Measurements from ENCODE around the gene PC.

The PC gene

GRCh38 chr11:66862559-66863037, 95.6 kb downstream of the PC start:
- no peak overlapping the region for H3K4me3 ChIP-seq (ENCODE audit: control insufficient read depth, low read depth, low read length)
- no peak for TF ChIP-seq CTCF (conservative IDR thresholded peaks at IDR 0.05; ENCODE audit: control insufficient read depth, insufficient read depth, low read depth, low read length)
- DNase-seq (ENCODE audit: low read depth), result no peak

- TF ChIP-seq CTCF (conservative IDR thresholded peaks at IDR 0.05; ENCODE audit: control insufficient read depth, insufficient read depth, low read depth, low read length), result no peak
- DNase-seq (ENCODE audit: low read depth), result no peak
- H3K4me3 ChIP-seq (ENCODE audit: control insufficient read depth, low read depth, low read length), result no peak overlapping the region
These were observed 96.2 kb downstream of the PC start for GRCh38 chr11:66861774-66862558.

GRCh38 chr11:66861038-66861773, 97.0 kb downstream of the PC start:
- no peak for TF ChIP-seq CTCF (conservative IDR thresholded peaks at IDR 0.05; ENCODE audit: control insufficient read depth, insufficient read depth, low read depth, low read length)
- H3K4me3 ChIP-seq (ENCODE audit: control insufficient read depth, low read depth, low read length), result no peak overlapping the region
- DNase-seq (ENCODE audit: low read depth), result no peak

GRCh38 chr11:66860449-66860831, 97.7 kb downstream of the PC start:
- no peak for DNase-seq (ENCODE audit: low read depth)
- no peak for TF ChIP-seq CTCF (conservative IDR thresholded peaks at IDR 0.05; ENCODE audit: control insufficient read depth, insufficient read depth, low read depth, low read length)
- no peak overlapping the region for H3K4me3 ChIP-seq (ENCODE audit: control insufficient read depth, low read depth, low read length)

GRCh38 chr11:66859686-66860448, 98.3 kb downstream of the PC start:
- DNase-seq (ENCODE audit: low read depth), result no peak
- no peak for TF ChIP-seq CTCF (conservative IDR thresholded peaks at IDR 0.05; ENCODE audit: control insufficient read depth, insufficient read depth, low read depth, low read length)

GRCh38 chr11:66858939-66859685, 99.1 kb downstream of the PC start:
- no peak overlapping the region for H3K4me3 ChIP-seq (ENCODE audit: control insufficient read depth, low read depth, low read length)
- no peak for DNase-seq (ENCODE audit: low read depth)

More at GRCh38 chr11:66859686-66860448, 98.3 kb downstream of the PC start:
- H3K4me3 ChIP-seq (ENCODE audit: control insufficient read depth, low read depth, low read length), result no peak overlapping the region

More at GRCh38 chr11:66858939-66859685, 99.1 kb downstream of the PC start:
- TF ChIP-seq CTCF (conservative IDR thresholded peaks at IDR 0.05; ENCODE audit: control insufficient read depth, insufficient read depth, low read depth, low read length), result no peak
